Erythroblast (primary cell): Measurements from ENCODE around the gene DLEC1.

ENCODE experiments used
- DNase-seq, 2 experiments: peaks; one replicate each; lab custom pipeline; 2025; lab: John Stamatoyannopoulos, UW
- GATA1 ChIP-seq: IDR thresholded peaks from 2 replicates; pipeline ENCODE4 v1.6.1; 2011; ENCODE audit warnings: low read depth, mild to moderate bottlenecking, control low read depth, low read length, moderate library complexity
- POLR2A ChIP-seq: IDR thresholded peaks from 2 replicates; pipeline ENCODE4 v1.6.1; 2011; ENCODE audit warnings: mild to moderate bottlenecking, low read length

Gene DLEC1

GRCh38 chr3:38117163-38117716 is 78.2 kb downstream of the DLEC1 start:
- DNase-seq = no peak
- TF ChIP-seq GATA1 (no peak), POLR2A (no peak)

GRCh38 chr3:38117748-38118420 is 78.9 kb downstream of the DLEC1 start:
- DNase-seq = peak; percentile 72 to 81

DNA sequence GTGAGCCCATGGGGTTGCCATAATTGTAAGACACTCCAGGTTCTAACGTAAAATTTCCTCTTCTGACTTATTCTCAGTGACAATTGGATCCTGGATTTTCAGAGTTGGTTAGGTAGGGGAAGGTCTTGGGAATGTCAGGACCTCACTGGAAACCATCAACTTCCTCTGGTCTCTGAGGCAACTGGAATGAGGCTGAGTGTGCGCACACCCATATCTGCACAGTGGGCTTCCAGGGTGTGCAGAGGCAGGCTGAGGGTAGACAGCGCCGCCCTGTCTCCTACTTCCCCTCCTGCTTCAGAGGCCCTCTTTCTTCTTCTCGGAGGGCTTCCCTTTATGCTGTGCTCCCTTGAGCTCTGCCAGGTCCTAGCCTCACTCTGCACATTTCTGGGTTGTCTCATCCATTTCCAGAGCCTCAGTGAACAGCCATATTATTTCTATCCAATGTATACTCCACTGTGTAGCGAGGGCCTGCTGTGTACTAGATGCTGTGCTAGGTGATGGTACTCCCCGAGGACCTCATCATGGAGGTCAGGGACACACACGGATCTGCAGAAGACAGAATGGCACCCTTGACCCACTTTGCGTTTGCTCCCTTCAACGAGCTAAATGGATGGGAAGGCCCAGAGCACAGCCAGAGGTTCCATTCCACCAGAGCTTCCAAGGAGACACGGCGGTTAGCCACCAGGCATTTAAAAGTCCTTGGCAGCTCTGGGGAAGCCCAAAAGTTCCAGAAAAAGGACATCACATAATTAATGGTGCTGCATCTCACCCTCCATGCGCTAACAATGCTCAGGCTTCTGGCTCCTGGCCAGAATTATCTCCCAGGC is 79.6 kb downstream of the DLEC1 start:
- no peak for TF ChIP-seq GATA1
- TF ChIP-seq POLR2A = no peak
- DNase-seq = no peak

More at GRCh38 chr3:38117748-38118420, 78.9 kb downstream of the DLEC1 start:
- TF ChIP-seq GATA1 (no peak), POLR2A (no peak)

DNA sequence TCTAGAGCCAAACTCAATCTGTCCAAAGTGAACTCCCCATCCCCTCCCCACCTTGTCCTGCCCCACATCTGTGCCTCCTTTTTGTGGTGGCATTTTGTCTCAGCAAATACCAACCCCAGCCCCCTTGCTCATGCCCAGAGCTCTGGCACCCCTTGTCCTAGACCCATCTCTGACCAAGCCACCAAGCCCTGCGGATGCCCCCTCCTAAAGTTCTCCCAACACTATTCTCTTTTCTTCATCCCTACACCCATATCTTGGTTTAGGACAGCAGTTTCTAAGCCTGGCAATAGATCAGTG is 80.2 kb downstream of the DLEC1 start:
- no peak for DNase-seq
- TF ChIP-seq GATA1 (no peak), POLR2A (no peak)

DNA sequence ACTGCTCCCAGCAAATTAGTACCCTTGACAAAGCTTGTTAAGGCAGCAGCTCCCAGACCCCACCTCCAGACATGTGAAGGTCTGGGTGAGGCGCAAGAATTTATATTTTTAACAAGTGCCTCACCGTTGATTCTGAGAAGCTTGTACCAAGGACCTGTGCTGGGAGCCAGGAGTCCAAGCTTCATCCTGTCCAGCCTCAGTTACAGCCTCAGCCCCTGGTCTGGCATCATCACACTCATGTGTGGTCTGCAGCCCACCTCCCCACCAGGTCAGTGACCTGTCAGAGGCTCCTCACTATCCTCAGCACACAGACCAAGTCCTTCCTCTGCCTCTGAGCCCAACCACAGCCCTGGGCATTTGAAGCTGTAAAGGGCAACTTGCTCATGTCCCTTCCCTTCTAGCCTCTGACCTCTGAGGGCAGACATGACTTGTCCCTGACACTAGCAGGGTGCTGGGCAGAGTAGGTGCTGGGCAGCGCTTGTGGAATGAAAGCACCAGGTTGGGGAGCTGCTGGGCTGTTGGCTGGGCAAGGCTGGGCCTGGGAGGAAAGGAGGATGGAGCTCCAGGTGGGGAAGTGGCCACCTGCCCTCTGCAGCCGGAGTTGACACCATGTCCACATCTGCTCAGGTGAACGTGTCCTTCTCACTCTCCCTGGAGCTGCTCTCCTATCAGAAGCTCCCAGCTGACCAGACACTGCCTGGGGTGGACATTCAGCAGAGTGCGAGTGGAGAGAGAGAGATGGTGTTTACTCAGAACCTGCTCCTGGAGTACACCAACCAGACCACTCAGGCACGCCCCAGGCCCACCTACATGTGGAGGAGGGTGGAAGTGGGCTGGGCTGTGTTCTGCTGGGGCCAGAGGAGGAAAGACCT is 81.0 kb downstream of the DLEC1 start:
- TF ChIP-seq POLR2A (no peak), GATA1 (no peak)
- DNase-seq = no peak

DNA sequence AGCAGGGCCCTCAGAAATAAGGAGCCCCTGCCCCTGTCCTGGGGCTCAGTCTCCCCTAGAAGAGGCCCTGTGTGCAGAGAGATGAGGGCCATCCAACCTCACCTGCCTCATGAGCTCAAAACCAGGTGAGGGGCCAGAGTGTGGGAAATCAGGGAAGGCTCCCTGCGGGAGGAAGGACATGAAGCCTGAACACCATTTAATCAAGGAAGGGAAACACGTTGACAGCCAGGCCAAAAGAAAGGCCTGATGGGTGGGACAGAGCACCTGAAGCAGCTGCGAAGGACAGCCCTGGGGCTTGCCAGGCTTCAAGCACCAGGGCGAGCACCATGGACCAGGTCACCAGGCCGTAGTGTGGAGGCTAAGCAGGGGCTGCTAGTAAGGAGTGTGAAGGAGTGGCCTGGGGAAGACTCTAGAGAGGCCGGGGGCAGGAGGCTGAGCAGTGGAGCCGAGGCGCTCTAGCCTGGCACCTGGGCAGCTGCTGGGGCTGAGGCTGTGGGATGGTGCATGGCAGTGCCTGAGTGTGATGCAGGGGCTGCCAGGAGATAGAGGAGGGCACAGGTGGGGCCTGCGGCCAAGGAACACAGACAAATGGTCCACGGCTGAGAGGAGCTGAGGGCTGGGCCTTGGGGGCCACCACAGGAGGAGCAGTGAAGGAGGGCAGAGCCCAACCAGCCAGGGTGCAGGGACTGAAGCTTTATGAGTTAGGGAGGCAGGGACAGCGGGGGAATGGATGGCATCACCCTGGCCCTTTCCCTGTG is 81.9 kb downstream of the DLEC1 start:
- TF ChIP-seq GATA1 = no peak
- TF ChIP-seq POLR2A = no peak
- no peak for DNase-seq

- no peak for DNase-seq
- TF ChIP-seq GATA1 (no peak), POLR2A (no peak)
Measured at GRCh38 chr3:38121451-38121831, 82.4 kb downstream of the DLEC1 start.

DNA sequence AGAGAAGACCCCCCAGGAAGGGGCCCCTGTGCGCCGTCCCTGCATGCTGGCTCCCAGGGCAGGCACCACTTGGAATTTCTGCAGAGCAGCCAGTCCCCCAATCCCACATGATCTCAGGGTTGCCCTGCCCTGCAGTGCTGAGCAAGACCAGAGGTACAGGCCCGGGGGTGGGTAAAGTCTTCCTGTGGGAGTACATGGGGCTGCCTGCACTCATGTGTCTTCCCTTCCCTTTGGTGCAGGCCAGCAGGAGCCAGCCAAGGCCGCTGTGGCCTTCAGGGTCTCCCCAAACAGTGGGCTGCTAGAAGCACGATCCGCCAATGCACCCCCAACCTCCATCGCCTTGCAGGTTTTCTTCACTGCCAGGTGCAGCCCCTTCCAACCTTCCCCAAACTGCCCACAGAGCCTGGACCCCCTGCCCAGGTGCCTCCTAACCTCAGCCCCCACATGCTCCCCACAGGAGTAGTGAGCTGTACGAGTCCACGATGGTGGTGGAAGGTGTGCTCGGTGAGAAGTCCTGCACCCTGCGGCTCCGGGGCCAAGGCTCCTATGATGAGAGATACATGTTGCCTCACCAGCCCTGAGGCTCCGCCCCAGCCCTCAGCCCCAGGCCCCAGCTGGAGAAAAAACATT is 82.9 kb downstream of the DLEC1 start:
- DNase-seq = no peak
- TF ChIP-seq POLR2A (no peak), GATA1 (no peak)

DNA sequence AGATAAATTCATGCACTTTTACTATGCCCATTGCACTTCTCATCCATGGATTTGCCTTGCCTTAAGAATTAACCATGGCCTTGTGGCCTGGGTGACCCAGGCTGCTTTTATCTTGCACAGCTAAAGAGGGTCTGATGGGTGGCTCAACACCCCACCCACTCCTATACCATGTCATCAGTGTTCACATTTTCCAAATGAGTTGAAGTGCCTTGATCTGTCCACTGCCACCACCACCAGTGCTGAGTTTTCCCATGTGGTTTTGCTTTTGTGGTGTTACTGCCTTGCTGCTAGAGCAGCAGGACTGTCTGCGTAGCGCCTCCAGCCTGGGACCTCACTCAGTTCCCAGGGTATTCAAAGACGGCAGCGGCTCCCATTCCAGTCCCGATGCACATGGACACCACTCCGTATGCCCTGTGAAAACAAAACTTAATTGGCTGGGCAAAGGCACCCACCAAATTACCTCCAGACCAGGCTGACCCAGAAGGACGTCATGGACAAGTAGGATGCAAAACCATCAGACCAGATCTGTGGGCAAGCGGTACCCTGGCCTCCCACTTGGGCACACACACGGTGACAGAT is 83.8 kb downstream of the DLEC1 start:
- TF ChIP-seq POLR2A (no peak), GATA1 (no peak)
- DNase-seq = no peak

DNA sequence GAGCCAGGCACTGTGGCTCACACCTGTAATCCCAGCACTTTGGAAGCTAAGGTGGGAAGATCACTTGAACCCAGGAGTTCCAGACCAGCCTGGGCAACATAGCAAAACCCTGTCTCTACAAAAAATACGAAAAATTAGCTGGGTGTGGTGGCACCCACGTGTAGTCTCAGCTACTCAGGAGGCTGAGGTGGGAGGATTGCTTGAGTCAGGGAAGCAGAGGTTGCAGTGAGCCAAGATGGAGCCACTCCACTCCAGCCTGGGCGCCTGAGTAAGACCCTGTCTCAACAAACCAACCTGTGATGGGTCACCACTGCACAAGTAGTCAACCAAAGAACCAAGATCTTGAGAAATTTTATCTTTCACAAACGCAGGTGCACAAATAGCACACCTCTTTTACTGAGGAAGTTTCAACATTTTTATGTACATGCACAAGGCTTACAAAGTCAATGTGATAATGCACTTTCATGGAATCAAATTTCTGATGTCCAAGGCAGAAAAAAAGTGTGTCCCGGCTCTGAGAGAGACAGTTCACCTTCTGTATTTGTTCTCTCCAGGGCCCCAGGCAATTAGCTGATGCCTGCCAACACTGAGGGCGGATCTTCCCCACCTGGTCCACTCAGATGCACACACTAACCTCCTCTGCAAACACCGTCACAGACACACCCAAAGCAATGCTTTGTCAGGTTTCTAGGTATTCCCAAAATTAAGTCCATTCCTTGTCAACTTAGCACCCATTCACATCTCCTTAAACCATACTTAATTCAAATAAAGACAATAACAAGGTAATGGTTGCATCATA is 85.5 kb downstream of the DLEC1 start:
- DNase-seq = no peak

DNA sequence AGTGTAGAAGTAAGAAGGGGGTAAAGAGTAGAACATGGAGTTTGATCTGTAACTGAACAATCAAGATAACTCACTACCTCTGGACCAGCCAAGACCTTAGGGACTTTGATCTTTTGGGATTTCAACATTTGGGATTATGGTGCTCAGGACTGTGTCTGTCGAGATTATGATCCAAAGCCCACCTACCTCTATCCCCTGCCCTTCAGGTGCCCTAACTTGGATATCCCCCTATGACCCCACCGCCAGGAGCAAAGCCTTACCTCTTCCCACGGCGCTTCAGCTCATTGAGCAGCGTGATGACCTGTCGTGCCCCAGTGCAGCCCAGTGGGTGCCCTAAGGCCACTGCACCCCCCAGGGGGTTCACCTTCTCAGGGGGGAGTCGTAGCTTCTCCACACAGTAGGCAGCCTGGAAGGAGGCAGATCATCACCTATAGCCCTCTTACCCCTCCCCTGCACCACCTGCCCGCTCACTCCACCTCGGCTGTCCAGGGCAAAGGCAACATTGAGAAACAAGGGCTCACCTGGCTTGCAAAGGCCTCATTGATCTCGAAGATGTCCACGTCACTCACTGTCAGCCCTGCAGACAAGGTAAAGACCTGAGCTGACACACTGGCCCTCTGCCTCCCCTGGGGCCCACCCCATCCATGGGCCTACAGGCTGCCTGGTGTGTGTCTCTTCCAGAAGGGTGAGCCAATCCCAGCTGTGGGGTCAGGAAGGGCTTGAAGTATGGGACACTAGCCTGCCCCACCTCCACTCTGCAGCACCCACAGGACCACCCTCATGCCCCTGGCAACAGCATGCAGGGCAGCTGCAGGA is 86.5 kb downstream of the DLEC1 start:
- no peak for DNase-seq
- TF ChIP-seq POLR2A (no peak), GATA1 (no peak)

More for the DNA sequence above, 85.5 kb downstream of the DLEC1 start:
- TF ChIP-seq POLR2A = no peak
- no peak for TF ChIP-seq GATA1
